Peyer's patch (tissue), 4 donors: ENCODE results near the gene TCF20.

Source experiments
- POLR2A ChIP-seq, 2 donors: fragments of 450-650 bp; IDR thresholded peaks; one replicate each; pipeline ENCODE4 v1.5.1; 2017; ENCODE audit warnings: antibody characterized with exemption in 2 of 2, mild to moderate bottlenecking in 2 of 2, moderate library complexity in 2 of 2
- TF ChIP-seq, protein P1 (sequence below), 6 experiments: fragments of 450-650 bp in 4 of 6; fragments of 200-600 bp in 2 of 6; sonication (generic) in 1 of 6; IDR thresholded peaks; one replicate each; pipeline ENCODE4 v1.5.1; 2017 to 2019; ENCODE audit warnings: antibody characterized with exemption in 6 of 6, mild to moderate bottlenecking in 3 of 6, moderate library complexity in 1 of 6

DNA sequence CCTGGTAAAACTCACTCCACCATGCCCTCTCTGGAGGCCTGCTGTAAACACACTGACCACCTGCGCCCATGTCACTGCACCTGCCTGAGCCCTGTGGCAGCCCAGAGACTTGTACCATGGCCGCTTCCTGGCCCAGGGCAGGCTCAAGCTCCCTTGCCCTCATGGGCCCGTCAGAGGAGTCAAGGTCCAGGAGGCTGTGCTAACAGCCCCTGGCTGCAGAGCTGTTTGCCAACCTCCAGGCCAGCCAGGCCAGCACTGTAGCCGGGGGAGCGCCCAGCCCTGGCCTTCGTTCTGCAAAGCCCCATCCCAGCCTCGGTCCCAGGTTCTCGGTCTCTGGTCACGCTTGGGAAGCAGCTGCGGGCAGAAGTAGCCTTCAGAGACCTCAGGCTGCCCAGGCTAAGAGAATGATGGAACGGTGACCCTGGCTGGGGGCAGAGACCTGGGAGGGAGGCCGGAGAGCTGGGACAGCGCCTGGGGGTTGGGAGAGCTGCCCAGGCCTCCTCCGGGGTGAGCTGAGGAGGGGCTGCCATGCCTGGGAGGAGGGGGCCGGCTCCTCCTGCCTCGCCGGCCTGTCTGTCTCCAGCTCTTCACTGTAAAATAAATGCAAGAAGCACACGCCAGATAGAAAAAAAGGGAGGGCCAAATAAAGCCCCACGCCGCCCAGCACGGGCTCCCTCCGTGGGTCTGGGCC, 11.9 kb upstream of the TCF20 start:
- TF ChIP-seq, protein P1, sequence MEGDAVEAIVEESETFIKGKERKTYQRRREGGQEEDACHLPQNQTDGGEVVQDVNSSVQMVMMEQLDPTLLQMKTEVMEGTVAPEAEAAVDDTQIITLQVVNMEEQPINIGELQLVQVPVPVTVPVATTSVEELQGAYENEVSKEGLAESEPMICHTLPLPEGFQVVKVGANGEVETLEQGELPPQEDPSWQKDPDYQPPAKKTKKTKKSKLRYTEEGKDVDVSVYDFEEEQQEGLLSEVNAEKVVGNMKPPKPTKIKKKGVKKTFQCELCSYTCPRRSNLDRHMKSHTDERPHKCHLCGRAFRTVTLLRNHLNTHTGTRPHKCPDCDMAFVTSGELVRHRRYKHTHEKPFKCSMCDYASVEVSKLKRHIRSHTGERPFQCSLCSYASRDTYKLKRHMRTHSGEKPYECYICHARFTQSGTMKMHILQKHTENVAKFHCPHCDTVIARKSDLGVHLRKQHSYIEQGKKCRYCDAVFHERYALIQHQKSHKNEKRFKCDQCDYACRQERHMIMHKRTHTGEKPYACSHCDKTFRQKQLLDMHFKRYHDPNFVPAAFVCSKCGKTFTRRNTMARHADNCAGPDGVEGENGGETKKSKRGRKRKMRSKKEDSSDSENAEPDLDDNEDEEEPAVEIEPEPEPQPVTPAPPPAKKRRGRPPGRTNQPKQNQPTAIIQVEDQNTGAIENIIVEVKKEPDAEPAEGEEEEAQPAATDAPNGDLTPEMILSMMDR (IDR thresholded peaks at IDR 0.05) = peak in 2 of 6 experiments; percentile 15 to 24
- no peak for TF ChIP-seq POLR2A (IDR thresholded peaks at IDR 0.05)
